BJ (cell line): Measurements from ENCODE around the gene RHBDD1. TPM values are rescaled to one million over a fixed set of nuclear protein-coding genes. Genes with fewer than 3 reads are reported as not detected.

Experiments
- CTCF ChIA-PET: fragments of 350-600 bp; formaldehyde crosslinking; extraction: SDS; loops from one replicate; lab custom pipeline; 2021; ENCODE audit warnings: antibody characterized with exemption, inconsistent platforms; lab: Yijun Ruan, JAX
- POLR2A ChIA-PET: fragments of 300-600 bp; sonication (Branson Sonifier 250); formaldehyde crosslinking; extraction: SDS; loops from one replicate; lab custom pipeline; 2021; ENCODE audit warnings: antibody characterized with exemption; lab: Charles Lee
- DNase-seq: peaks from one replicate; pipeline ENCODE4 v3.0.0-alpha.2; 2011; ENCODE audit warnings: low read depth
- H3K27me3 ChIP-seq: 2 replicates; pipeline ENCODE4 v1.6.0; 2011; ENCODE audit warnings: low read length; ENCODE audit not compliant: control insufficient read depth, insufficient read depth
- H3K36me3 ChIP-seq: 2 replicates; pipeline ENCODE4 v1.5.1; 2011; ENCODE audit warnings: low read length; ENCODE audit not compliant: control insufficient read depth, insufficient read depth
- H3K4me3 ChIP-seq: 2 replicates; pipeline ENCODE4 v1.5.1; 2011; ENCODE audit warnings: low read depth, mild to moderate bottlenecking, control low read depth, low read length
- polyA plus RNA-seq: library from polyadenylated mRNA; depleted of rRNA; stranded (reverse); fragments of >200 nt; gene quantifications from 2 replicates; pipeline ENCODE4 v1.2.3, GENCODE V29; 2011
- TF ChIP-seq, protein P1 (sequence below): IDR thresholded peaks from 2 replicates; pipeline ENCODE4 v1.5.1; 2011; ENCODE audit warnings: low read depth, mild to moderate bottlenecking, control low read depth, inconsistent platforms, low read length, moderate library complexity; ENCODE audit not compliant: insufficient read depth

RHBDD1 gene
- polyA plus RNA-seq, 1 experiment: 29.2 TPM

DNA sequence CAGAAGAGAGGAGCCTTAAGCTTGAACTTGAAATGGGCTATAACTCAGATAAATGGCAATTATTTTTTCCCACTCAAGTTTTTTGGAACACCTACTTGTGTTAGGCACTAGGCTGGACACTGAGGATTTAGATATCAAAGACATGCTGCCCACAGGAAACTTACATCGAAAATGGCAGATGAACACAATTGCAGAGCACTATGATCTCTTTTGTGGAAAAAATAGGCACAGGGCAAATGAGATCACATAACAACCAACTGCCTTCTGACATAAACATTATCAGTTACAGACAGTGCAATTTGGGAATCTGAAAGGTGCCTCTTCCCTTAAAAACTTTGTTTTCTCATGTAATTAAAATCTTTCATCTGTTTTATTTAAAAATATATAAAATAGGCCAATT is 32.4 kb upstream of the RHBDD1 start:
- Histone ChIP-seq H3K36me3 (no peaks in the 10 kb centered on the region), H3K4me3 (no peak overlapping the region), H3K27me3 (no peaks in the 10 kb centered on the region)
- TF ChIP-seq, protein P1, sequence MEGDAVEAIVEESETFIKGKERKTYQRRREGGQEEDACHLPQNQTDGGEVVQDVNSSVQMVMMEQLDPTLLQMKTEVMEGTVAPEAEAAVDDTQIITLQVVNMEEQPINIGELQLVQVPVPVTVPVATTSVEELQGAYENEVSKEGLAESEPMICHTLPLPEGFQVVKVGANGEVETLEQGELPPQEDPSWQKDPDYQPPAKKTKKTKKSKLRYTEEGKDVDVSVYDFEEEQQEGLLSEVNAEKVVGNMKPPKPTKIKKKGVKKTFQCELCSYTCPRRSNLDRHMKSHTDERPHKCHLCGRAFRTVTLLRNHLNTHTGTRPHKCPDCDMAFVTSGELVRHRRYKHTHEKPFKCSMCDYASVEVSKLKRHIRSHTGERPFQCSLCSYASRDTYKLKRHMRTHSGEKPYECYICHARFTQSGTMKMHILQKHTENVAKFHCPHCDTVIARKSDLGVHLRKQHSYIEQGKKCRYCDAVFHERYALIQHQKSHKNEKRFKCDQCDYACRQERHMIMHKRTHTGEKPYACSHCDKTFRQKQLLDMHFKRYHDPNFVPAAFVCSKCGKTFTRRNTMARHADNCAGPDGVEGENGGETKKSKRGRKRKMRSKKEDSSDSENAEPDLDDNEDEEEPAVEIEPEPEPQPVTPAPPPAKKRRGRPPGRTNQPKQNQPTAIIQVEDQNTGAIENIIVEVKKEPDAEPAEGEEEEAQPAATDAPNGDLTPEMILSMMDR: no peak
- ChIA-PET CTCF (interaction anchor here (0.8 to 4.8 kb wide), 13 partner anchors 11 to 1137 kb away, joined by 3 to 30 read pairs (median 5); no protein-coding TSS in a partner anchor), POLR2A (no interaction called here)
- no peak for DNase-seq

DNA sequence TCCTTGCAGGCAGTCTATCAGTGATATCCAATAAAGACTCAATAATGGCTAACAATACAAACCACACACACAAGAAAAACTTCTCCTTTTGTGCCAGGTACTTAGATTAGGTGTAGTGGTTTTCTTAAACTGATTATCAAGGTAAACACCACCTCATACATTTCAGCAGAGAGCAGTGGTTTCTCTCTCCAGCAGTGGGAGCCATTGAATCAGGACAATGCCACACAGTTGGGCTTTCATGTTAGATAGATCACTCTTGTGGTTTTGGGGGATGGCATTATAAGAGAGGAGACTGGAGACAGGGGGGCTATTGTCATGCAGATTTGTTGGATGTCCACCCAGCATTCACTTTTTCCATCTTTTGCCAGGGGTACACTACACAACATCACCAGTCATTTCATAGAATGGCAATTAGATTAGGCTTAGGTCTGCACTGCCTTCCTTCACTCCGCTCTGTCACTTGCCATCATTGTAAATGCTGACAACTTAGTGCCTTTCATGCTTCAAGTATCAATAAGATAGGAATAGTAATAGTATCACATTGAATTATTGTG is 22.6 kb upstream of the RHBDD1 start:
- no peaks in the 10 kb centered on the region for H3K36me3 ChIP-seq
- TF ChIP-seq, protein P1: peak; percentile 58
- DNase-seq: no peak
- H3K4me3 ChIP-seq: no peak overlapping the region
- POLR2A ChIA-PET: no interaction called here
- CTCF ChIA-PET: interaction anchor here (0.6 to 2.3 kb wide), 7 partner anchors 9 to 1148 kb away, joined by 3 to 7 read pairs (median 3); no protein-coding TSS in a partner anchor
- no peaks in the 10 kb centered on the region for H3K27me3 ChIP-seq

DNA sequence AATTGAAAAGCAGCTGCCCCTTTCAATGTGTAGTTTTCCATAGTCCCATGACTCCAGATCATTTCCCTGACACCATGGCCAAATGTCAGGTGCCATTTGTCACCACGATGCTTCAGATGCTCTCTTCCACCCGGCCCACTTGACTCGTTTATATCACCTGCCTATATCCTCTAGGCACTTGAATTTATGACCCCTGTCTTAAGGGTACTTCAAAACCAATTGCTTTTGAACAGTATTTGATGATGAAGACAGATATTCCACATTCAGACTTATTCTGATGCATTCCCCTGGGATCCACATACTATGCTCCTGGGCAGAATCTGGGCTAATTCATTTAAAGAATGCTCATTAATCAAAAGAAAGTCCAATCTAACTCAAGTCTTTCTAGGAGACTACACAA is 16.9 kb upstream of the RHBDD1 start:
- CTCF ChIA-PET: no interaction called here
- no peak for DNase-seq
- POLR2A ChIA-PET: no interaction called here
- no peaks in the 10 kb centered on the region for H3K27me3 ChIP-seq
- TF ChIP-seq, protein P1: no peak
- no peak overlapping the region for H3K4me3 ChIP-seq
- no peaks in the 10 kb centered on the region for H3K36me3 ChIP-seq

DNA sequence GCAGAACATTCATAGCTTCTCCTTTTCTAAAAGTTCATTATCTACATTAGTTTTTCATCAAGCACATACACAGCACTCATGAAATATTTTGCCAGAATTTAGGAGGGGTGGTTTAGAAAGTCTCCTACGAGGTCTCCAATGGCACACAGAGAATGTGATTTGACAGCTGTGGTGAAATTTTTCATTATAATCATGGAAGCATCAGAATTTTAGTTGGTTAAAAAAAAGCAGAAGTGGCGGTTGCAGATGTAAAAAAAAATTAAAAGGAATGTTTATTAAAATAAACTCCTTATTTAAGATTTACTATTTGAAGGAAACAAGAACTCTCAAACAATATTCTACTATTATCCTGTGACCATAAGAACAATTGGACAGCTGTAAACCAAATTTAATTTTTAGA is 10.8 kb upstream of the RHBDD1 start:
- CTCF ChIA-PET: interaction anchor here (0.6 to 1.6 kb wide), 2 partner anchors 160 to 283 kb away, joined by 3 read pairs; no protein-coding TSS in a partner anchor
- TF ChIP-seq, protein P1: no peak
- no peaks in the 10 kb centered on the region for H3K27me3 ChIP-seq
- POLR2A ChIA-PET: no interaction called here
- no peaks in the 10 kb centered on the region for H3K36me3 ChIP-seq
- H3K4me3 ChIP-seq: no peak overlapping the region
- no peak for DNase-seq

DNA sequence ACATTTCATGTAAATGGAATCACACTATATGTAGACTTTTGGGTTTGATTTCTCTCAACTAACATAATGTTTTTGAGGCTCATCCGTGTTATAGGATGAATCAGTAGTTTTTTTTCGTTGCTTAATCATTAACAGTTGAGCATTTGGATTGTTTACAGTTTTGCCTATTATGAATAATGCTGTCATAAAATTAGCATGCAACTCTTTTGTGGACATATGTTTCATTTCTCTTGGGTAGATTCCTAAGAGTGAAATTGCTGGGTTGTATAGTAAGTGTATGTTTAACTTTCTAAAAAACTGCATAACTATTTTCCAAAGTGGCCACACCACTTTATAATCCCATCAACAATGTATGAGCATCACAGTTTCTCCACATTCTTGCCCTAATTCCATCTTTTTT is 7.7 kb upstream of the RHBDD1 start:
- POLR2A ChIA-PET: interaction anchor here (0.6 kb wide), 1 partner anchor 350 kb away, joined by 8 read pairs; no protein-coding TSS in a partner anchor
- CTCF ChIA-PET: interaction anchor here (0.8 to 1.4 kb wide), 2 partner anchors 17 to 125 kb away, joined by 3 read pairs; no protein-coding TSS in a partner anchor
- H3K27me3 ChIP-seq: no peaks in the 10 kb centered on the region

More for the DNA sequence above, 7.7 kb upstream of the RHBDD1 start:
- Histone ChIP-seq H3K36me3 (no peaks in the 10 kb centered on the region), H3K4me3 (no peak overlapping the region)
- DNase-seq: no peak
- TF ChIP-seq, protein P1: no peak
